Adipose tissue (tissue), 3 donors: ENCODE measurements around the gene LAG3. TPM values are rescaled to one million over a fixed set of nuclear protein-coding genes. Genes with fewer than 3 reads are reported as not detected.

ENCODE experiments used
- H3K27ac ChIP-seq: one replicate; pipeline ENCODE4 v1.5.1; 2013; ENCODE audit warnings: low read depth, low read length
- WGBS, 3 donors: extraction: QIAGEN DNeasy Blood & Tissue Kit; methylation state at CpG; one replicate each; pipeline ENCODE4 v1.1.7; 2013; 5-methylcytosine and 5-hydroxymethylcytosine counted together
- polyA plus RNA-seq, 3 donors: library from polyadenylated mRNA; stranded (reverse); fragments of 200-250 nt; gene quantifications; one replicate each; pipeline ENCODE4 v1.2.3, GENCODE V29; 2013
- donor health status: healthy with polysubstance abuse.
- donor health status: Bipolar disorder and iron deficiency.
- donor health status: healthy.

The LAG3 gene
- polyA plus RNA-seq, 3 donors: 0.08 to 3.0 (median 1.0) TPM

GRCh38 chr12:6827437-6827911 lies 55.2 kb downstream of the LAG3 start:
- no peak overlapping the region for H3K27ac ChIP-seq
- WGBS, 3 donors: 10 to 17% (median 11%) methylated on average over 8 of the region's 8 CpGs

Other genes with a start within 250 kb of the LAG3 start
- gene GAPDH, start 238.0 kb upstream of the LAG3 start, polyA plus RNA-seq: 1,000 to 10,000 TPM in 2 of 3 donors, 100 to 1,000 TPM in 1; 763 to 1,731 (median 1,287) TPM
- gene IFFO1, start 216.5 kb upstream of the LAG3 start, polyA plus RNA-seq: 10 to 100 TPM in 2 of 3 donors, 1 to 10 TPM in 1; 7.3 to 18.7 (median 15.3) TPM
- gene NOP2, start 204.2 kb upstream of the LAG3 start, polyA plus RNA-seq: 10 to 100 TPM; 11.8 to 42.9 (median 22.0) TPM
- 100 to 1,000 TPM in 1 of 3 donors, 10 to 100 TPM in 2; 77.3 to 133 (median 92.3) TPM for gene CHD4, start 165.1 kb upstream of the LAG3 start, polyA plus RNA-seq
- 1 to 10 TPM in 1 of 3 donors, under 1 TPM in 2; 0.11 to 1.0 (median 0.35) TPM for gene LPAR5, start 136.6 kb upstream of the LAG3 start, polyA plus RNA-seq
- gene ACRBP, start 125.1 kb upstream of the LAG3 start, polyA plus RNA-seq: 1 to 10 TPM in 1 of 3 donors, under 1 TPM in 1, not detected in 1; 0.74 to 1.6 TPM
- gene ING4, start 109.4 kb upstream of the LAG3 start, polyA plus RNA-seq: 10 to 100 TPM; 23.2 to 28.7 (median 25.2) TPM
- gene ZNF384, start 83.1 kb upstream of the LAG3 start, polyA plus RNA-seq: 10 to 100 TPM; 25.2 to 35.8 (median 25.7) TPM
- under 1 TPM in 2 of 3 donors, not detected in 1; 0.09 to 0.49 TPM for gene PIANP, start 71.7 kb upstream of the LAG3 start, polyA plus RNA-seq
- 10 to 100 TPM; 33.5 to 71.9 (median 66.1) TPM for gene COPS7A, start 48.5 kb upstream of the LAG3 start, polyA plus RNA-seq
- 100 to 1,000 TPM in 2 of 3 donors, 10 to 100 TPM in 1; 78.2 to 196 (median 188) TPM for gene MLF2, start 19.4 kb upstream of the LAG3 start, polyA plus RNA-seq
- 100 to 1,000 TPM in 2 of 3 donors, 10 to 100 TPM in 1; 71.7 to 632 (median 263) TPM for gene PTMS, start 6.2 kb upstream of the LAG3 start, polyA plus RNA-seq
- gene CD4, start 17.0 kb downstream of the LAG3 start, polyA plus RNA-seq: 10 to 100 TPM in 1 of 3 donors, 1 to 10 TPM in 2; 3.7 to 11.2 (median 7.6) TPM
- gene GPR162, start 49.3 kb downstream of the LAG3 start, polyA plus RNA-seq: 1 to 10 TPM; 2.0 to 5.1 (median 5.1) TPM
- gene P3H3, start 55.9 kb downstream of the LAG3 start, polyA plus RNA-seq: 1 to 10 TPM; 5.4 to 9.0 (median 7.4) TPM
- gene GNB3, start 68.4 kb downstream of the LAG3 start, polyA plus RNA-seq: 1 to 10 TPM in 1 of 3 donors, under 1 TPM in 2; 0.86 to 1.7 (median 0.89) TPM
- 1 to 10 TPM in 1 of 3 donors, under 1 TPM in 2; 0.52 to 1.1 (median 0.64) TPM for gene CDCA3, start 78.8 kb downstream of the LAG3 start, polyA plus RNA-seq
- gene USP5, start 79.6 kb downstream of the LAG3 start, polyA plus RNA-seq: 10 to 100 TPM; 14.7 to 32.5 (median 28.5) TPM
- 100 to 1,000 TPM; 244 to 500 (median 371) TPM for gene TPI1, start 95.0 kb downstream of the LAG3 start, polyA plus RNA-seq
- gene SPSB2, start 100.8 kb downstream of the LAG3 start, polyA plus RNA-seq: 1 to 10 TPM; 5.4 to 6.2 (median 5.6) TPM
- 10 to 100 TPM in 1 of 3 donors, 1 to 10 TPM in 2; 3.0 to 11.7 (median 4.8) TPM for gene LRRC23, start 132.3 kb downstream of the LAG3 start, polyA plus RNA-seq
- 10 to 100 TPM in 1 of 3 donors, 1 to 10 TPM in 2; 2.6 to 11.9 (median 4.1) TPM for gene ENO2, start 142.1 kb downstream of the LAG3 start, polyA plus RNA-seq
- 100 to 1,000 TPM in 2 of 3 donors, 10 to 100 TPM in 1; 38.1 to 127 (median 119) TPM for gene ATN1, start 155.4 kb downstream of the LAG3 start, polyA plus RNA-seq
- not detected for gene RNU7-1, start 171.3 kb downstream of the LAG3 start, polyA plus RNA-seq
- 100 to 1,000 TPM; 326 to 584 (median 368) TPM for gene C12orf57, start 171.5 kb downstream of the LAG3 start, polyA plus RNA-seq
- 10 to 100 TPM; 18.8 to 44.0 (median 24.2) TPM for gene PTPN6, start 178.8 kb downstream of the LAG3 start, polyA plus RNA-seq
- gene PHB2, start 198.1 kb downstream of the LAG3 start, polyA plus RNA-seq: 100 to 1,000 TPM; 147 to 221 (median 166) TPM
- 10 to 100 TPM; 11.2 to 26.6 (median 22.9) TPM for gene EMG1, start 198.4 kb downstream of the LAG3 start, polyA plus RNA-seq
- gene LPCAT3, start 246.0 kb downstream of the LAG3 start, polyA plus RNA-seq: 10 to 100 TPM; 27.1 to 77.9 (median 43.0) TPM